B cell (primary cell): ENCODE results near the gene RIPOR2. TPM values are rescaled to one million over a fixed set of nuclear protein-coding genes. Genes with fewer than 3 reads are reported as not detected.
A peak's percentile ranks its signal among the peaks of the same experiment; 100 is the strongest.

Experiments used
- ATAC-seq: fragments of 200-7000 bp; cut with Tn5 transposase; one replicate; pipeline ENCODE4 v1.10.0; 2021; ENCODE audit warnings: low read depth, mild to moderate bottlenecking, moderate number of reproducible peaks, moderate library complexity
- CTCF ChIA-PET: fragments of 350-600 bp; sonication (Branson Sonifier 250); formaldehyde crosslinking; loops from one replicate; lab custom pipeline; 2021; ENCODE audit warnings: antibody characterized with exemption, inconsistent platforms; lab: Charles Lee
- POLR2A ChIA-PET: fragments of 350-600 bp; sonication (Branson Sonifier 250); formaldehyde crosslinking; loops from one replicate; lab custom pipeline; 2021; ENCODE audit warnings: antibody characterized with exemption; lab: Charles Lee
- DNase-seq: peaks from one replicate; pipeline ENCODE4 v3.0.0; 2013
- H2AFZ ChIP-seq: 2 replicates; pipeline ENCODE4 v1.6.1; 2012; ENCODE audit warnings: mild to moderate bottlenecking, low read depth, low read length; ENCODE audit not compliant: insufficient read depth, poor library complexity, severe bottlenecking
- H3K27ac ChIP-seq, 2 donors: 1 replicate in 1 of 2; 2 replicates in 1 of 2; pipeline ENCODE4 v1.5.1; 2012 to 2013; ENCODE audit warnings: low read length in 2 of 2, mild to moderate bottlenecking in 2 of 2, moderate library complexity in 1 of 2
- H3K27me3 ChIP-seq, 4 experiments: fragments of 200-600 bp in 1 of 4; sonication (generic) in 1 of 4; replicated peaks in 1 of 4; 1 replicate in 2 of 4; 2 replicates in 2 of 4; pipeline versions ENCODE4 v1.6.1 to v1.7.0; 2013 to 2016; ENCODE audit warnings: low read length in 3 of 4, mild to moderate bottlenecking in 2 of 4, mixed read lengths in 1 of 4, moderate library complexity in 1 of 4; ENCODE audit not compliant: insufficient read depth in 4 of 4, control insufficient read depth in 3 of 4; ENCODE audit errors: control extremely low read depth in 1 of 4
- H3K36me3 ChIP-seq, 2 experiments: replicated peaks in 1 of 2; 1 replicate in 1 of 2; 2 replicates in 1 of 2; pipeline versions ENCODE4 v1.6.1 to v1.7.1; 2013; ENCODE audit warnings: low read length in 1 of 2; ENCODE audit not compliant: insufficient read depth in 2 of 2, control insufficient read depth in 1 of 2; ENCODE audit errors: control extremely low read depth in 1 of 2, extremely low read depth in 1 of 2
- H3K4me1 ChIP-seq, 2 donors: fragments of 200-600 bp in 1 of 2; sonication (generic) in 1 of 2; 1 replicate in 1 of 2; 2 replicates in 1 of 2; pipeline versions ENCODE4 v1.5.1 to v1.6.1; 2013 to 2017; ENCODE audit warnings: low read length in 2 of 2; ENCODE audit not compliant: control insufficient read depth in 2 of 2, insufficient read depth in 2 of 2
- H3K4me2 ChIP-seq: replicated peaks from 2 replicates; pipeline ENCODE3; 2012; ENCODE audit warnings: mild to moderate bottlenecking, low read depth, low read length; ENCODE audit not compliant: poor library complexity, severe bottlenecking
- H3K4me3 ChIP-seq, 5 experiments: fragments of 200-600 bp in 1 of 5; sonication (generic) in 1 of 5; 1 replicate in 3 of 5; 2 replicates in 2 of 5; pipeline versions ENCODE4 v1.5.1 to v1.7.0; 2011 to 2016; ENCODE audit warnings: low read length in 4 of 5, mild to moderate bottlenecking in 4 of 5, low read depth in 2 of 5, control low read depth in 1 of 5, moderate library complexity in 1 of 5; ENCODE audit not compliant: insufficient read depth in 1 of 5; ENCODE audit errors: control extremely low read depth in 1 of 5, extremely low read depth in 1 of 5
- H3K79me2 ChIP-seq: fragments of 200-600 bp; sonication (generic); one replicate; pipeline ENCODE4 v1.6.0; 2016; ENCODE audit warnings: low read length; ENCODE audit not compliant: control insufficient read depth, insufficient read depth
- H3K9ac ChIP-seq: fragments of 200-600 bp; sonication (generic); 2 replicates; pipeline ENCODE4 v1.6.1; 2017; ENCODE audit warnings: mild to moderate bottlenecking, low read length, moderate library complexity
- H3K9me3 ChIP-seq, 3 donors: one replicate each; pipeline versions ENCODE4 v1.6.1 to v1.7.1; 2013; ENCODE audit warnings: low read length in 2 of 3; ENCODE audit not compliant: control insufficient read depth in 2 of 3, insufficient read depth in 1 of 3; ENCODE audit errors: control extremely low read depth in 1 of 3
- H4K20me1 ChIP-seq: 2 replicates; pipeline ENCODE4 v1.6.0; 2012; ENCODE audit warnings: mild to moderate bottlenecking, low read length; ENCODE audit not compliant: insufficient read depth, control insufficient read depth, poor library complexity, severe bottlenecking
- H3K27ac Mint-ChIP-seq: one replicate; pipeline ENCODE4 v1.8.0; 2021; ENCODE audit warnings: mixed read lengths
- H3K27me3 Mint-ChIP-seq: one replicate; pipeline ENCODE4 v1.8.0; 2021; ENCODE audit warnings: mixed read lengths
- H3K4me1 Mint-ChIP-seq: one replicate; pipeline ENCODE4 v1.8.0; 2021; ENCODE audit warnings: mixed read lengths
- H3K4me3 Mint-ChIP-seq: one replicate; pipeline ENCODE4 v1.8.0; 2021; ENCODE audit warnings: mixed read lengths
- H3K9me3 Mint-ChIP-seq: one replicate; pipeline ENCODE4 v1.8.0; 2022; ENCODE audit warnings: mixed read lengths; ENCODE audit not compliant: insufficient read depth
- EZH2 ChIP-seq: IDR thresholded peaks from 2 replicates; pipeline ENCODE4 v1.6.1; 2012; ENCODE audit warnings: borderline replicate concordance, low read depth, mild to moderate bottlenecking, moderate library complexity, low read length; ENCODE audit not compliant: insufficient read depth, poor library complexity, severe bottlenecking
- WGBS: methylation state at CpG from one replicate; pipeline ENCODE4 v1.1.5; 2013; ENCODE audit warnings: missing lambda C conversion rate; ENCODE audit not compliant: insufficient coverage; 5-methylcytosine and 5-hydroxymethylcytosine counted together
- intact Hi-C: fragments of 100-400 bp; cut with micrococcal nuclease; formaldehyde crosslinking; loops from one replicate; pipeline ENCODE4 v1.10.0; 2022
- polyA plus RNA-seq: library from polyadenylated mRNA; depleted of rRNA; stranded (reverse); fragments of >200 nt; gene quantifications from 2 replicates; pipeline ENCODE4 v1.2.3, GENCODE V29; 2012
- total RNA-seq, 2 donors: library from RNA; stranded (reverse); fragments of 120-200 nt in 1 of 2; gene quantifications; 1 replicate in 1 of 2; 2 replicates in 1 of 2; pipeline versions ENCODE4 v1.2.3 to v1.2.4, GENCODE V29; 2013 to 2022
- TF ChIP-seq, protein P1 (sequence below): fragments of 200-600 bp; IDR thresholded peaks from one replicate; pipeline ENCODE4 v1.8.0; 2022; ENCODE audit warnings: antibody characterized with exemption, mild to moderate bottlenecking

The RIPOR2 gene
- total and polyA plus RNA-seq, 2 donors (not counting 1 experiment from before 2014, with no cell fraction given) = 300 to 430 TPM

DNA sequence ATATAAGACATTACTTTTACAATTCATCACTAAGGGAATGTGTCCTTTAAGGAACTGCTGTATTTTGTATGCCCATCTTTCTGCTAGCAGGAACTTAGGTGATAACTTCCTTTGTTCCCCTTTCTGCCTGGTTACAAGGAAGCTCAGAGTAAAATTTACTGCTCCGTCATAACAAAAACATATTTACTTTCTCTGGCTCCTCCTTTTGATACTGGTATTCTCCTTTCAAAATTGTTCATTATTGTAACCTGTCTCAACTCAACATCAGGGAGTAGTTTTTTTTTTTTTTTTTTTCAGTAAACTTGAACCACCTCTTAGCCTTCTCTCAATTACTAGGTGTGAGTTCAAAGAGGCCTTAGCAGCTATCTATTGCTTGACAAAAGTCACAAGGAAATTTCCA lies 37.1 kb downstream of the RIPOR2 start:
- peaks cover 84% of the 10 kb centered on the region for H3K4me1 Mint-ChIP-seq
- ATAC-seq (no peak), DNase-seq (no peak)
- H3K27ac Mint-ChIP-seq = peak overlapping the region; percentile 51
- POLR2A ChIA-PET = interaction anchor here (0.6 to 1.3 kb wide), 4 partner anchors 13 to 84 kb away, joined by 3 to 6 read pairs (median 4); no protein-coding TSS in a partner anchor
- H3K4me1 ChIP-seq = peaks cover 65 to 66% of the 10 kb centered on the region in 2 donors
- peak overlapping the region; percentile 27 for H3K4me2 ChIP-seq
- H3K9me3 ChIP-seq = peaks cover 0 to 3% (median 0%) of the 10 kb centered on the region in 3 donors
- H3K4me3 Mint-ChIP-seq = no peak overlapping the region
- H3K9ac ChIP-seq = peak overlapping the region; percentile 15
- peaks cover 97% of the 10 kb centered on the region for H3K79me2 ChIP-seq
- no peak for TF ChIP-seq EZH2
- TF ChIP-seq, protein P1, sequence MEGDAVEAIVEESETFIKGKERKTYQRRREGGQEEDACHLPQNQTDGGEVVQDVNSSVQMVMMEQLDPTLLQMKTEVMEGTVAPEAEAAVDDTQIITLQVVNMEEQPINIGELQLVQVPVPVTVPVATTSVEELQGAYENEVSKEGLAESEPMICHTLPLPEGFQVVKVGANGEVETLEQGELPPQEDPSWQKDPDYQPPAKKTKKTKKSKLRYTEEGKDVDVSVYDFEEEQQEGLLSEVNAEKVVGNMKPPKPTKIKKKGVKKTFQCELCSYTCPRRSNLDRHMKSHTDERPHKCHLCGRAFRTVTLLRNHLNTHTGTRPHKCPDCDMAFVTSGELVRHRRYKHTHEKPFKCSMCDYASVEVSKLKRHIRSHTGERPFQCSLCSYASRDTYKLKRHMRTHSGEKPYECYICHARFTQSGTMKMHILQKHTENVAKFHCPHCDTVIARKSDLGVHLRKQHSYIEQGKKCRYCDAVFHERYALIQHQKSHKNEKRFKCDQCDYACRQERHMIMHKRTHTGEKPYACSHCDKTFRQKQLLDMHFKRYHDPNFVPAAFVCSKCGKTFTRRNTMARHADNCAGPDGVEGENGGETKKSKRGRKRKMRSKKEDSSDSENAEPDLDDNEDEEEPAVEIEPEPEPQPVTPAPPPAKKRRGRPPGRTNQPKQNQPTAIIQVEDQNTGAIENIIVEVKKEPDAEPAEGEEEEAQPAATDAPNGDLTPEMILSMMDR = no peak
- no peaks in the 10 kb centered on the region for H3K9me3 Mint-ChIP-seq
- no CpG with 5 or more reads among the region's 1 CpG for WGBS
- CTCF ChIA-PET = interaction anchor here (1.1 to 3.6 kb wide), 11 partner anchors 11 to 120 kb away, joined by 3 to 39 read pairs (median 6); partner anchors contain the start of gene RIPOR2
- no peaks in the 10 kb centered on the region for H3K27me3 Mint-ChIP-seq
- H3K27me3 ChIP-seq = no peaks in the 10 kb centered on the region
- no peak overlapping the region for H3K4me3 ChIP-seq
- H3K36me3 ChIP-seq = peaks cover 17 to 86% of the 10 kb centered on the region in 2 experiments
- peaks cover 80% of the 10 kb centered on the region for H4K20me1 ChIP-seq
- H3K27ac ChIP-seq = peak overlapping the region in 1 of 2 donors; percentile 93
- no peak overlapping the region for H2AFZ ChIP-seq
- intact Hi-C loops = loop anchor here (5.0 kb wide), 1 partner anchor 34 kb away; no protein-coding TSS in a partner anchor

DNA sequence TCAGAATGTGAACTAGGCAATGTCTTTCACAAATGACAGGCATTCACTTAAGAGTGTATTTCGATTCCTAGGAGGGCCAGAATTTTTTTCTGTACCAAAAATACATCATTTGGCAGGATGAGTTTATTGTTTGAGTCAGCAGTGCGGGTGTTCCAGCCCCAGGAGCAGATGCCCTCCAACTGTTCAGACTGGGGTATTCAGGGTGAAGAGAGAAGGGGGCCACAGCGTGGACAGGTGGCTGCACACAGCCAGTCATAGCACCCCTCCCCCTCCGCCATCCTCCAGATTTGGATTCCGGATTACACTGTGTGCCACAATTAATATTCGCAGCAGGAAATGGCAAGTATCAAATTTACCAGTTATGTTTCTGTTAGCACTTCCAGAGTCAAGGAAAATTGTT lies 38.6 kb downstream of the RIPOR2 start:
- Histone ChIP-seq H3K4me3 (no peak overlapping the region), H3K9ac (no peak overlapping the region), H4K20me1 (peaks cover 80% of the 10 kb centered on the region), H3K36me3 (peaks cover 12 to 86% of the 10 kb centered on the region in 2 experiments), H3K4me1 (peaks cover 66 to 68% of the 10 kb centered on the region in 2 donors), H3K79me2 (peaks cover 97% of the 10 kb centered on the region), H3K27me3 (no peaks in the 10 kb centered on the region), H3K4me2 (no peak overlapping the region), H3K27ac (peak overlapping the region in 1 of 2 donors; percentile 93), H3K9me3 (no peaks in the 10 kb centered on the region), H2AFZ (no peak overlapping the region)
- Mint-ChIP-seq H3K4me1 (peaks cover 87% of the 10 kb centered on the region), H3K27me3 (no peaks in the 10 kb centered on the region), H3K4me3 (no peak overlapping the region), H3K9me3 (no peaks in the 10 kb centered on the region), H3K27ac (peak overlapping the region; percentile 29)
- ChIA-PET POLR2A (no interaction called here), CTCF (no interaction called here)
- intact Hi-C loops = loop anchor here (5.0 kb wide), 1 partner anchor 35 kb away; no protein-coding TSS in a partner anchor
- WGBS = 100% methylated on average over 1 of the region's 6 CpGs
- TF ChIP-seq EZH2 = no peak
- TF ChIP-seq, protein P1 = no peak
- ATAC-seq = no peak
- no peak for DNase-seq
